HG03045 (cell line): Measurements from ENCODE around the gene PIGO.

ENCODE experiments used
- ATAC-seq: cut with Tn5 transposase; IDR thresholded peaks from one replicate; pipeline ENCODE4 v1.9.1; 2021; ENCODE audit warnings: mild to moderate bottlenecking, moderate library complexity; ENCODE audit not compliant: unreplicated experiment

Gene PIGO

GRCh38 chr9:35096035-35096849, at the start of gene PIGO:
Gene PIGO, minus strand, starts transcription at chr9:35096591. Its CDS starts 1,026 bp downstream, at chr9:35095565.
- peak; percentile 93 for ATAC-seq

DNA sequence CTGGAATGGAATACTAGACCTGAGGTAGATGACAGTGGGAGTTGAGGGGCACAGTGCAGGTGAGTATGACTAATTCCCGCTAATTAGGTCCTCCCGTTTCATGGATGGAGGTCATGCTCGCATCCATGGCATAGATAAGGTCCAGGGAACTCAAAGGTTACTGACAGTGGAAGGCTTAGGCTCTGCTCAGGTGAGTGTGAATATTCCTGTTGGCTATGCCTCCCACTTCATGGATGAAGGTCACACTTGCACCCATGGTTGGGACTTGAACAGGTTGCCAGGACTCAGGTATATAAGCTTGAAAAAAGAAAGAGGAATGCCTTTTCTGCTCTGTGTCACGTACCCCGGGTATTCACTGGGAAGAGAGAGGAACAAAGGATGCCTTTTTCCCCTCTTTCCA, 45.6 kb upstream of the PIGO start:
- no peak for ATAC-seq

- ATAC-seq, result no peak
These were observed 43.7 kb upstream of the PIGO start for GRCh38 chr9:35140093-35140492.

GRCh38 chr9:35136866-35137265, 40.5 kb upstream of the PIGO start:
- no peak for ATAC-seq

DNA sequence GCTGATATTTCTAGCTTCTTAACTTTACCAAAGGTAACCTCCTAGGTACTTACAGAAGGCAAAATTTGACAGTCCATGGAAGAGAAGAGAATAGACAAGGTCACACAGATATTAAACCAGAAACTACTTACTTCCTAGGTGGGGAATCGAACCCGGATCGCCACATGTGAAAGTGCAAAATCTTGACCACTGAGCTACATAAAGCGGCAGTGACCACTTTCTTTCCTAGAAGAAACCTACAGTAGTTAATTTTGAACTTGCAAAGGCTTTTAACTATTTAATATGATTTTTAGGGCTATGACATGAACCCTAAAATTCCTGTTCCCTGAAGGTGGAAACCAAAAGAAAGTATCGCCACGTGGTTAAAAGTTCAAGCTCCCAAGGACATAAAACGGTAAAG, 39.6 kb upstream of the PIGO start:
- ATAC-seq, result no peak

GRCh38 chr9:35134920-35135319, 38.5 kb upstream of the PIGO start:
- ATAC-seq, result no peak

- peak; percentile 42 for ATAC-seq
These were observed 20.6 kb upstream of the PIGO start for GRCh38 chr9:35116898-35117551.

GRCh38 chr9:35116539-35116897, 20.1 kb upstream of the PIGO start:
- peak; percentile 4 for ATAC-seq

DNA sequence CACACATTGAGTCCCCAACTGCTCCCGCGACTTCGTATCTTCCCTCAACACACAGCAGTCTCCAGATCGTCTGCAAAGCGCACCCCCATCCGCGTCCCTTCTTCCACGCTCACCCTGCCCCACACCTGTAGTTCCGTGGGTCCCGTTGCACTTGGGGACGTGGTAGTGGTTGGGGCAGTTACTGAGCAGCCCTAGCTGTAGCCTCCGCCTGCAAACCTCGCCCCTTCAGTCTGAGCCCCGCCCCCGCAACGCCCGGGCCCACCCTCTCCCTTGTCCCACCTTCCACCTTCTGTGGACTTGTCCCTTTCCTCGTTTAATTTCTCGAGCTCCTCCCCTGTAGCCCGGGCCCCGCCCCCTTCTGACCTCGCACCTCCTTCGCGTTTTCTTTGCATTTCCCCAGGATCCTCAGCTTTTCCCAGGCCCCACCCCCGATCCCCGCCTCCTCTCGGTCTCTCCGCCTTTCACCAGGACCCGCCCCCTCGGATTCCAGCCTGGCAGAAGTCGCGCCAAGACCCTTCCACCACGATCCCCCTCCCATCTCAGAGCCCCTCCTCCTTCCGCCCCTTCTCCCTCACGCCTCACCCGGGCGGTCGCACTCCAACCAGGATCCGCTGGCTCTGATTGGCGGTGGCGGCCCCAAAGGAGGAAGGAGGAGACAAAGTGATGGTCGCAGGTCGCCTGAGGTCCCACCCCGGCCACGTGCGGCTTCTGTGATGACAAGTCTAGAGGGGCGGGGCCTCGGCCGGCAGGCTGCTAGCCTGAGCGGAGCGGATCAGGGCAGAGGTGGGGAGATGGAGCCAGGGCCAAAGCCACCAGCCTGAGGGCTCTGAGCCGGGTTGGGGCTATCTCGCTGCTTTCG, 19.5 kb upstream of the PIGO start, which contains the start of gene ATOSB:
ATOSB (minus strand) TSS at position 183 of the 859 bp plus-strand sequence. CDS start 7,588 bp downstream, outside the sequence.
- ATAC-seq, result peak; percentile 64

GRCh38 chr9:35114840-35115628, 18.6 kb upstream of the PIGO start:
- no peak for ATAC-seq

DNA sequence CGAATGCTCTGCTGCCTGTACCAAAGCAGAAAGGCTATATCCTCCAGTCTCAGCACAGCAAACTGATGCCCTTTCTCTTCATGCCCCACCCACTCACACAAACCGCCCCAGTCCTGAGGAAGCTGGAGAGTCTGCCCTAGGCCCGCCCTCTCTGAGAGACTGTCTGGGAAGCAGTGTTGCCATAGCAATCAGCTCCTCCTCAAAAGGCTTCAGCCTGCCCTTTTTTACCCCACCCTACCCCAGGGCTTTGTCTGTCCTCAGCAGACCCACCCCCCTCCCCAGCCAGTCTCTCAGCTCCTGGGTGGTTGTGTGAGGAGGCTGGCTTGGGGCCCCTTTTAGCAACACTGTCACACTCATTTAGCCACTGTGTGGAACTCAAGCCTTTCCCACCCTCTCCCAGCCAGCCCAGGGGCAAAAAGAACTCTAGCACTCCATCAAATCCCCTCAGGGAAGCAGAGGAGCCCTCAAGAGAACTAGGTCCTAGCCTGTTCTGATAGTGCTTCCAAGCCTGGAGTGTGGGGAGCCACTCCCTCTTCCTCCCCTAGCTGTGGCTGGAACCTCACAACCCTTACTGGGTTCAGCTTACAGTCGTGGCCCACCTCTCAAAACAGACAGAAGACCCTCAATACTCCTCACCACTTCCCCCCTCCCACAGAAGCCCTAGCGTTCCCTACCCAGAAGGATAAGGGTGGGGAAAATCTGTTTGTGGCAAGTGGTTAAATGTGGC, 17.9 kb upstream of the PIGO start:
- ATAC-seq, result no peak

GRCh38 chr9:35112257-35113020, 16.0 kb upstream of the PIGO start:
- no peak for ATAC-seq

GRCh38 chr9:35111001-35111933, 14.9 kb upstream of the PIGO start:
- peak; percentile 74 for ATAC-seq

DNA sequence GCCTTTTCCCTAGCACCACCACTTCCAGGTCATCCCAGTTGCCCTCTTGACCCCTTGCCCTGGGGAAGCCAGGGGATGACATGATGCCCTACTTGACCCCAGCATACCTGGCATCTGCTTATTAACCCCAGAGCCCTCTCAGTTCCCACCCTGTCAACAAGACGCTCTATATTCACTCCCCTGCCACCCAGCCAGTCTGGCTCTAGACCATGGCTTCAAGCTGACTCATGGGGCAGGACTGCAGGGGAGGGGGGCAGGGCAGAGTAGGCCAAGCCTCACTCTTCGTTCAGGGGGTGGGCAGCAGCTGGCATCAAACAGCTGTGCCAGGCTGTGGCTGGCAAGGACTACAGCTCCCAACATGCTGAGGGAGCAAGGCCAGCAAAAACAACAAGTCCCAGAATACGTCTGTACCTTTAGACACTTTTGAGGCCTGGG, 14.0 kb upstream of the PIGO start:
- no peak for ATAC-seq

- no peak for ATAC-seq
These were observed 12.7 kb upstream of the PIGO start for GRCh38 chr9:35108946-35109575.

- ATAC-seq, result no peak
These were observed 12.1 kb upstream of the PIGO start for GRCh38 chr9:35108461-35108860.
